Measurements from ENCODE around the gene GUCY1A2.

The GUCY1A2 gene

GRCh38 chr11:106998916-106999188 lies 19.4 kb downstream of the GUCY1A2 start:
- ATAC-seq (ENCODE audit: low read depth) (no peak), DNase-seq (ENCODE audit: low spot score) (no peak)
- Histone ChIP-seq H3K4me3 (ENCODE audit: severe bottlenecking) (no peak overlapping the region), H3K36me3 (ENCODE audit: low read depth) (no peaks in the 10 kb centered on the region), H3K4me1 (ENCODE audit: insufficient read depth, poor library complexity, severe bottlenecking) (no peaks in the 10 kb centered on the region), H3K27ac (ENCODE audit: poor library complexity, severe bottlenecking) (no peak overlapping the region), H3K9me3 (ENCODE audit: severe bottlenecking) (no peaks in the 10 kb centered on the region), H3K27me3 (ENCODE audit: insufficient read depth, poor library complexity, severe bottlenecking) (no peaks in the 10 kb centered on the region)
- TF ChIP-seq CTCF (IDR thresholded peaks at IDR 0.05; ENCODE audit: poor library complexity, severe bottlenecking), result no peak

- ATAC-seq (ENCODE audit: low read depth), result no peak
- TF ChIP-seq CTCF (IDR thresholded peaks at IDR 0.05; ENCODE audit: poor library complexity, severe bottlenecking), result no peak
- Histone ChIP-seq H3K27ac (ENCODE audit: poor library complexity, severe bottlenecking) (no peak overlapping the region), H3K36me3 (ENCODE audit: low read depth) (no peaks in the 10 kb centered on the region), H3K9me3 (ENCODE audit: severe bottlenecking) (no peaks in the 10 kb centered on the region), H3K4me3 (ENCODE audit: severe bottlenecking) (no peak overlapping the region), H3K4me1 (ENCODE audit: insufficient read depth, poor library complexity, severe bottlenecking) (no peaks in the 10 kb centered on the region), H3K27me3 (ENCODE audit: insufficient read depth, poor library complexity, severe bottlenecking) (no peaks in the 10 kb centered on the region)
- no peak for DNase-seq (ENCODE audit: low spot score)
These were observed 20.0 kb downstream of the GUCY1A2 start for GRCh38 chr11:106998116-106998915.

GRCh38 chr11:106997227-106997626 lies 21.0 kb downstream of the GUCY1A2 start:
- no peak for TF ChIP-seq CTCF (IDR thresholded peaks at IDR 0.05; ENCODE audit: poor library complexity, severe bottlenecking)
- Histone ChIP-seq H3K4me1 (ENCODE audit: insufficient read depth, poor library complexity, severe bottlenecking) (no peaks in the 10 kb centered on the region), H3K36me3 (ENCODE audit: low read depth) (no peaks in the 10 kb centered on the region), H3K4me3 (ENCODE audit: severe bottlenecking) (no peak overlapping the region), H3K27me3 (ENCODE audit: insufficient read depth, poor library complexity, severe bottlenecking) (no peaks in the 10 kb centered on the region), H3K27ac (ENCODE audit: poor library complexity, severe bottlenecking) (no peak overlapping the region), H3K9me3 (ENCODE audit: severe bottlenecking) (no peaks in the 10 kb centered on the region)
- no peak for DNase-seq (ENCODE audit: low spot score)
- no peak for ATAC-seq (ENCODE audit: low read depth)

- H3K9me3 ChIP-seq (ENCODE audit: severe bottlenecking), result no peaks in the 10 kb centered on the region
- DNase-seq (ENCODE audit: low spot score) (no peak), ATAC-seq (ENCODE audit: low read depth) (no peak)
- H3K36me3 ChIP-seq (ENCODE audit: low read depth), result no peaks in the 10 kb centered on the region
- H3K4me1 ChIP-seq (ENCODE audit: insufficient read depth, poor library complexity, severe bottlenecking), result no peaks in the 10 kb centered on the region
- H3K27me3 ChIP-seq (ENCODE audit: insufficient read depth, poor library complexity, severe bottlenecking), result no peaks in the 10 kb centered on the region
- no peak for TF ChIP-seq CTCF (IDR thresholded peaks at IDR 0.05; ENCODE audit: poor library complexity, severe bottlenecking)
- no peak overlapping the region for H3K27ac ChIP-seq (ENCODE audit: poor library complexity, severe bottlenecking)
- H3K4me3 ChIP-seq (ENCODE audit: severe bottlenecking), result no peak overlapping the region
These were observed 21.6 kb downstream of the GUCY1A2 start for GRCh38 chr11:106996691-106997090.

- no peak for TF ChIP-seq CTCF (IDR thresholded peaks at IDR 0.05; ENCODE audit: poor library complexity, severe bottlenecking)
- no peaks in the 10 kb centered on the region for H3K27me3 ChIP-seq (ENCODE audit: insufficient read depth, poor library complexity, severe bottlenecking)
- DNase-seq (ENCODE audit: low spot score) (no peak), ATAC-seq (ENCODE audit: low read depth) (no peak)
- H3K36me3 ChIP-seq (ENCODE audit: low read depth), result no peaks in the 10 kb centered on the region
- no peak overlapping the region for H3K4me3 ChIP-seq (ENCODE audit: severe bottlenecking)
- no peak overlapping the region for H3K27ac ChIP-seq (ENCODE audit: poor library complexity, severe bottlenecking)
- H3K4me1 ChIP-seq (ENCODE audit: insufficient read depth, poor library complexity, severe bottlenecking), result peaks cover 19% of the 10 kb centered on the region
- no peaks in the 10 kb centered on the region for H3K9me3 ChIP-seq (ENCODE audit: severe bottlenecking)
These were observed 27.9 kb downstream of the GUCY1A2 start for GRCh38 chr11:106990331-106990730.

Measured in RWPE2 (cell line).